ENCODE measurements around the gene PLCH1. TPM values are rescaled to one million over a fixed set of nuclear protein-coding genes. Genes with fewer than 3 reads are reported as not detected.

PLCH1 gene
- total RNA-seq, 2 experiments from 2014 or later = 0.03 to 0.20 TPM

- no peaks in the 10 kb centered on the region for H3K36me3 Mint-ChIP-seq (ENCODE audit: low read depth)
- CTCF ChIA-PET = no interaction called here
- intact Hi-C loops (cut with DNase I, micrococcal nuclease) = no loop called here
- H3K27ac ChIP-seq (ENCODE audit: low read depth in 1 of 2, low read length in 2 of 2) = no peak overlapping the region
- H3K4me1 Mint-ChIP-seq (ENCODE audit: low read depth) = no peaks in the 10 kb centered on the region
- no peaks in the 10 kb centered on the region for H3K27me3 ChIP-seq (ENCODE audit: control insufficient read depth in 1 of 2, insufficient read depth in 2 of 2, low read length in 2 of 2)
- ATAC-seq (ENCODE audit: poor library complexity) = no peak
- POLR2A ChIA-PET = no interaction called here
- H3K27ac Mint-ChIP-seq = no peak overlapping the region
- no peak overlapping the region for H3K4me3 ChIP-seq (ENCODE audit: low read length)
- no peaks in the 10 kb centered on the region for H3K27me3 Mint-ChIP-seq
- peaks cover 12% of the 10 kb centered on the region for H3K9me3 Mint-ChIP-seq
- no peak for TF ChIP-seq CTCF (IDR thresholded peaks at IDR 0.05)
- no peaks in the 10 kb centered on the region for H3K4me1 ChIP-seq (ENCODE audit: insufficient read depth, low read length)
- H3K36me3 ChIP-seq (ENCODE audit: insufficient read depth, low read length) = no peaks in the 10 kb centered on the region
- DNase-seq = no peak
- H3K9me3 ChIP-seq (ENCODE audit: control insufficient read depth in 1 of 2, insufficient read depth in 1 of 2, low read length in 2 of 2) = peaks cover 3 to 7% of the 10 kb centered on the region in 2 experiments
- no peak overlapping the region for H3K4me3 Mint-ChIP-seq
Observed at GRCh38 chr3:155426524-155427230, 318.2 kb downstream of the PLCH1 start.

GRCh38 chr3:155425396-155425795 is 319.5 kb downstream of the PLCH1 start:
- intact Hi-C loops (cut with DNase I, micrococcal nuclease) = no loop called here
- no peak overlapping the region for H3K27ac Mint-ChIP-seq
- H3K4me3 ChIP-seq (ENCODE audit: low read length) = no peak overlapping the region
- TF ChIP-seq CTCF (IDR thresholded peaks at IDR 0.05) = no peak
- H3K4me1 Mint-ChIP-seq (ENCODE audit: low read depth) = no peaks in the 10 kb centered on the region
- no peaks in the 10 kb centered on the region for H3K27me3 ChIP-seq (ENCODE audit: control insufficient read depth in 1 of 2, insufficient read depth in 2 of 2, low read length in 2 of 2)
- ATAC-seq (ENCODE audit: poor library complexity) (no peak), DNase-seq (no peak)
- no peaks in the 10 kb centered on the region for H3K36me3 Mint-ChIP-seq (ENCODE audit: low read depth)
- H3K27me3 Mint-ChIP-seq = no peaks in the 10 kb centered on the region
- no peak overlapping the region for H3K4me3 Mint-ChIP-seq
- peaks cover 3 to 7% of the 10 kb centered on the region in 2 experiments for H3K9me3 ChIP-seq (ENCODE audit: control insufficient read depth in 1 of 2, insufficient read depth in 1 of 2, low read length in 2 of 2)
- ChIA-PET POLR2A (no interaction called here), CTCF (no interaction called here)
- peaks cover 12% of the 10 kb centered on the region for H3K9me3 Mint-ChIP-seq
- no peak overlapping the region for H3K27ac ChIP-seq (ENCODE audit: low read depth in 1 of 2, low read length in 2 of 2)
- no peaks in the 10 kb centered on the region for H3K36me3 ChIP-seq (ENCODE audit: insufficient read depth, low read length)
- no peaks in the 10 kb centered on the region for H3K4me1 ChIP-seq (ENCODE audit: insufficient read depth, low read length)

- no peak for TF ChIP-seq CTCF (IDR thresholded peaks at IDR 0.05)
- ATAC-seq (ENCODE audit: poor library complexity) = no peak
- no peaks in the 10 kb centered on the region for H3K36me3 ChIP-seq (ENCODE audit: insufficient read depth, low read length)
- H3K9me3 ChIP-seq (ENCODE audit: control insufficient read depth in 1 of 2, insufficient read depth in 1 of 2, low read length in 2 of 2) = peaks cover 3 to 6% of the 10 kb centered on the region in 2 experiments
- intact Hi-C loops (cut with DNase I, micrococcal nuclease) = no loop called here
- H3K27me3 Mint-ChIP-seq = no peaks in the 10 kb centered on the region
- peaks cover 12% of the 10 kb centered on the region for H3K9me3 Mint-ChIP-seq
- H3K27ac ChIP-seq (ENCODE audit: low read depth in 1 of 2, low read length in 2 of 2) = no peak overlapping the region
- no peaks in the 10 kb centered on the region for H3K36me3 Mint-ChIP-seq (ENCODE audit: low read depth)
- no peaks in the 10 kb centered on the region for H3K4me1 Mint-ChIP-seq (ENCODE audit: low read depth)
- H3K4me3 ChIP-seq (ENCODE audit: low read length) = no peak overlapping the region
- H3K4me3 Mint-ChIP-seq = no peak overlapping the region
- DNase-seq = no peak
- H3K27ac Mint-ChIP-seq = no peak overlapping the region
- ChIA-PET POLR2A (no interaction called here), CTCF (no interaction called here)
- H3K4me1 ChIP-seq (ENCODE audit: insufficient read depth, low read length) = no peaks in the 10 kb centered on the region
- no peaks in the 10 kb centered on the region for H3K27me3 ChIP-seq (ENCODE audit: control insufficient read depth in 1 of 2, insufficient read depth in 2 of 2, low read length in 2 of 2)
Observed at GRCh38 chr3:155424323-155424710, 320.6 kb downstream of the PLCH1 start.

All from CD4-positive, alpha-beta T cell (primary cell).